Omental fat pad (tissue), 4 donors: Measurements from ENCODE around the gene PPA2. TPM values are rescaled to one million over a fixed set of nuclear protein-coding genes. Genes with fewer than 3 reads are reported as not detected.
"Not testable (repeated sequence)": the region's sequence is repeated elsewhere in the genome, so short reads cannot be mapped to it uniquely, and the experiment has no call there.

Source experiments
- ATAC-seq: fragments of 150-250 bp; one replicate; pipeline ENCODE4 v1.9.1; 2016; ENCODE audit warnings: mild to moderate bottlenecking, moderate library complexity; ENCODE audit not compliant: low FRiP score
- DNase-seq: peaks from one replicate; pipeline ENCODE4 v3.0.0-alpha.2; 2019; ENCODE audit warnings: low spot score
- CTCF ChIP-seq, 3 donors: fragments of 450-650 bp; IDR thresholded peaks; one replicate each; pipeline ENCODE4 v1.5.1; 2016 to 2017; ENCODE audit warnings: antibody characterized with exemption in 3 of 3, mild to moderate bottlenecking in 3 of 3, moderate library complexity in 2 of 3
- total RNA-seq, 4 donors: library from RNA; depleted of rRNA; stranded (reverse); fragments of >200 nt; gene quantifications; one replicate each; pipeline ENCODE4 v1.1.0, GENCODE V29; 2016

PPA2 gene
- total RNA-seq, 4 donors from 2014 or later, result 35.9 to 82.9 (median 61.9) TPM

DNA sequence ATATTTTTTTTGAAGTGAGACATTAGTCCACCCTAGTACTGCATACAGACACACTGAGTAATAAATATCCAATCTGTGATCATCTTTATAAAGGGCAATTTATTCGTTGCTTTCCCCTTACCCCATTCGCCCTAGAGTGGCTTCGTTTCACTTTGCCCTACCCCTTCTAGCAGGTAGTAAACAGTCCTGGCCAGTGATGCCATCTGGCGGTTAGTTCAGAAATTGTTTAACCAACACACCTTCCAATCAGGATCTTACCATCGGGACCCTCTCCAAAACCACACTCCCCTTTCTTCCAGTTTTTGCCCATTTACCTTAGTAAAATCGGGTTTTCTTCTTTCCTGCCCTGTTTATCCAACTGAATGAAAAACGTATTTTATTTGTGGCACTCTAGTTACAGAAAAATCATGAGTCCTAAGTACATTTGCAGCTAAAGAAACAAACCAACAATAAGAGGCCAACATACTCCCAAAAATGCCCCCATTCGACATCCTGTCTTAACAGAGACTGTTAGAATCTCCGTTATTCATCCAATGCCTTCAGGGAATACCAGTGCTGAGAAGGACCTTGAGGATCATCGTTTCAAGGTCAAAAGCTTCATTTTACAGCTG, 2.2 kb downstream of the PPA2 start:
- TF ChIP-seq CTCF (IDR thresholded peaks at IDR 0.05), result peak in 1 of 3 donors; percentile 84
- no peak for DNase-seq
- peak; percentile 48 for ATAC-seq

DNA sequence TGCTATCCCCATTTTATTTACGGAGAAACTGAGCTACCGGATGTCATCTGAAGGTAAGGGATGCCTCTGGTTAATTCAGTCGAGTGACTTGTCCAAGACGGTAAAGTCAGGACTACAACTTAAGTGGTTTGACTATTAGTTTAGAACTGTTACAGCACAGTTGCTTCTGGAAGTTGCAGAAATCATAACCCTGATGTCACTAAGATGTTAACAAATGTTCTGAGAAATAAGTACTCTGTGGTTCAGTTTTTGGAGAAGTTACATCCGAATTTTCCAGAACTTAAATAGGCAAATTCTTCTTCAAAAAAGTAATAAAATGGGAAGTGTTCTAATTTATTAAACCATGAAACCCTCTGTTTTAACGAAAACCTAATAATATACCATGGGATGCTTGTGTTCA, 3.1 kb downstream of the PPA2 start:
- TF ChIP-seq CTCF (IDR thresholded peaks at IDR 0.05), result no peak
- DNase-seq (no peak), ATAC-seq (no peak)

DNA sequence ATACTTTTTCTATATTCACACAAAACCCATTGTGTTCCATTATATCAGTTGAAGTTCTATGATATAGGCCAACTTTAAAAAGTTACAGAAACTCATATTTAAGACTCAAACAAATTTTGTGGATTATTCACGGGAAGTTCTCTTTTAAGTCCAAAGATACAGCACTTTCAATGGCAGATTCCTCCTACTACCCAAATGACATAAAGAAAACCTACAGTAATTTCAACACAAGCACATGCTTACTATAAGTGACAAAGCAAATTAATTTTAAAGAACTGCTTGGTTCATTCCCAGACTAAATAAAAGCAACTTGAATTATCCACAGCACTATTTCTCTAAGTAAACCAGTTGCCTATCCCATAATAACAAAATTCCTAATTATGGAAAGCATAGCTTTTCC, 4.1 kb downstream of the PPA2 start:
- DNase-seq, result no peak
- no peak for TF ChIP-seq CTCF (IDR thresholded peaks at IDR 0.05)
- no peak for ATAC-seq

DNA sequence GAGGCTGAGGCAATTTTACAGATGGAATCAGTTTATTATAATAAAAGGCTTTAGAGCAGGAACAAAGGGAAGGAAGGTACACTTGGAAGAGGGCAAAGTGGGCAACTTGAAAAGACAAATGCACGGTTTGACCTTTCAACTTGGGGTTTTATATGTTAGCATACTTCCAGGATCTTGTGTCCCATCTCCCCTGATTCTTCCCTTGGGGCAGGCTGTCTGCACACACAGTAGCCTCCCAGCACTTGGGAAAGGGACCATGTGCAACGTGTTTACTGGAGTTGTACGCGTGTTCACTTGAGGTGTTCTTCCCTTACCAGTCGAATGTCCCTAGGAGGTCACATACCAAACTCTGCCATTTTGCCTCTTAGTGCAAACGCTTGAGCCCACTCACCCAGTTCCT, 7.3 kb downstream of the PPA2 start:
- ATAC-seq, result no peak
- TF ChIP-seq CTCF (IDR thresholded peaks at IDR 0.05), result no peak
- no peak for DNase-seq

- ATAC-seq, result not testable (repeated sequence)
These were observed 9.3 kb downstream of the PPA2 start for GRCh38 chr4:105464563-105464962.

DNA sequence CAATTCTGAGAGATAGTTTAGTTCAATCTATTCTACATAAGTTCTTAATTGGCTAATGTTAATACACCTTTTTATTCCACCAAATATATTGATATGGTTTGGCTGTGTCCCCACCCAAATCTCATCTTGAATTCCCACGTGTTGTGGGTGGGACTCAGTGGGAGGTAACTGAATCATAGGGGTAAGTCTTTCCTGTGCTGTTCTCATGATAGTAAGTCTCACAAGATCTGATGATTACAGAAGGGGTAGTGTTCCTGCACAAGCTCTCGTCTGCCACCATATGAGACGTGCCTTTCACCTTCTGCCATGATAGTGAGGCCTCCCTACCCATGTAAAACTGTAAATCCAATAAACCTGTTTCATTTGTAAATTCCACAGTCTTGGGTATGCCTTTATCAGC, 11.3 kb downstream of the PPA2 start:
- ATAC-seq (no peak), DNase-seq (no peak)
- no peak for TF ChIP-seq CTCF (IDR thresholded peaks at IDR 0.05)

More at GRCh38 chr4:105464563-105464962, 9.3 kb downstream of the PPA2 start:
- not testable (repeated sequence) for DNase-seq

- no peak for ATAC-seq
- DNase-seq, result no peak
- no peak for TF ChIP-seq CTCF (IDR thresholded peaks at IDR 0.05)
These were observed 12.1 kb downstream of the PPA2 start for GRCh38 chr4:105461621-105462382.
